Measurements from ENCODE around the gene PDE7B. TPM values are rescaled to one million over a fixed set of nuclear protein-coding genes. Genes with fewer than 3 reads are reported as not detected.
A peak's percentile ranks its signal among the peaks of the same experiment; 100 is the strongest.

Gene PDE7B
- total and polyA plus RNA-seq, 9 of the 15 experiments (the other 6 are each of a cell fraction or from before 2014, with no cell fraction given) = 0.01 TPM; not detected in 8

DNA sequence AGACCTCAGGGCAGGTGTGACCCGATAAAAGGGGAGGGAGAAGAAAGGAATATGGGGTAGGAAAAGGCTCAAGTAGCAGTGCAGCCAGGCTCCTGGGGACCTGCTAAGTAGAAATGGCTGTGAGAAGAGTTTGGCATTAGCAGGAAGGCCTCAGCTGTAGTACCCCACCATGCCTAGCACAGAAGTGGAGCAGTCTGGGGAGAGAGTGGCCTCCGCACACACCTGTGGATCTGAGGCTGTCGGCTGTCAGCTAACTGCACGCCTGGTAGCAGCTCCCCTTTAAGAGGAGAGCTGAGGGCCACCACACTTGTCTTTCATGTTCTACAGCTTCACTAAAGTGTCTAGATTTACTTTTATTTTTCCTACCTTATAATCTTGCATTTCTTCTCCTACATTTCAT, 24.6 kb downstream of the PDE7B start (continued):
- TF ChIP-seq, protein P1, sequence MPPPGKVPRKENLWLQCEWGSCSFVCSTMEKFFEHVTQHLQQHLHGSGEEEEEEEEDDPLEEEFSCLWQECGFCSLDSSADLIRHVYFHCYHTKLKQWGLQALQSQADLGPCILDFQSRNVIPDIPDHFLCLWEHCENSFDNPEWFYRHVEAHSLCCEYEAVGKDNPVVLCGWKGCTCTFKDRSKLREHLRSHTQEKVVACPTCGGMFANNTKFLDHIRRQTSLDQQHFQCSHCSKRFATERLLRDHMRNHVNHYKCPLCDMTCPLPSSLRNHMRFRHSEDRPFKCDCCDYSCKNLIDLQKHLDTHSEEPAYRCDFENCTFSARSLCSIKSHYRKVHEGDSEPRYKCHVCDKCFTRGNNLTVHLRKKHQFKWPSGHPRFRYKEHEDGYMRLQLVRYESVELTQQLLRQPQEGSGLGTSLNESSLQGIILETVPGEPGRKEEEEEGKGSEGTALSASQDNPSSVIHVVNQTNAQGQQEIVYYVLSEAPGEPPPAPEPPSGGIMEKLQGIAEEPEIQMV (tag; conservative IDR thresholded peaks at IDR 0.05; ENCODE audit: low read depth) = no peak
- TF ChIP-seq GATAD2B (IDR thresholded peaks at IDR 0.05; ENCODE audit: borderline replicate concordance) (no peak), ZNF217 (CRISPR knock-in tag; IDR thresholded peaks at IDR 0.05) (no peak), EP400 (IDR thresholded peaks at IDR 0.05) (no peak), RCOR1 (IDR thresholded peaks at IDR 0.05; ENCODE audit: borderline replicate concordance in 1 of 2, low read depth in 2 of 2, low read length in 2 of 2) (no peak)

DNA sequence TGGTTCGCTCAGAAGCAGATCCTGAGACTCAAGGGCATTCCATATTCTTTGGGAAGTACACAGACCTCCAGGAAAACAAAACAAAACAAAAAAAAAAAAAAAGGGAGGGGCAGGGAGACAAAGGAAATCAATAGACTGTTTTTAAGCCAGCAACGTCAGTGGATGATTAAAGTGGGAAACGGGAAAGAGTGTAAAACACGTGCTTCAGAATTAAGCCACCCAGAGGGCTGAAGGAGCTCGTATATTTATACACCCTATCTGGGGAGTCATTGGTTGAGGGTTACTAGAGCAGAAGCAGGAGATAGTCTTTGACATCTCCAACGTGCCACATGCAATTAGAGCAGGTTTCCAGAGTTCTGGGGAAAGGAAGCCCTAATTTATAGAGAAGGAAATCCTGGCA, 26.2 kb downstream of the PDE7B start:
- Histone ChIP-seq H3K27me3 (ENCODE audit: control insufficient read depth in 2 of 2, insufficient read depth in 2 of 2, low read length in 2 of 2) (0 out of 5 replicates have a peak, but pooled peaks cover 0 to 3% of the 10 kb centered on the region in 2 experiments), H3K4me2 (ENCODE audit: insufficient read depth, low read length) (no peak overlapping the region), H3K4me3 (no peak overlapping the region), H3K9ac (ENCODE audit: insufficient read depth in 1 of 2, low read depth in 2 of 2, low read length in 2 of 2) (no peak overlapping the region), H3K27ac (ENCODE audit: extremely low read depth, low read depth, low read length) (no peak overlapping the region), H4K20me1 (replicated peaks; ENCODE audit: control insufficient read depth, insufficient read depth, low read length) (no peaks in the 10 kb centered on the region), H3K9me3 (replicated peaks; ENCODE audit: control insufficient read depth, insufficient read depth, low read depth, low read length) (no peaks in the 10 kb centered on the region), H2AFZ (ENCODE audit: low read depth, low read length) (no peak overlapping the region), H3K36me3 (ENCODE audit: control insufficient read depth, insufficient read depth, low read length) (no peaks in the 10 kb centered on the region), H3K79me2 (ENCODE audit: control insufficient read depth, insufficient read depth, low read length) (no peaks in the 10 kb centered on the region), H3K4me1 (replicated peaks in 1 of 2; ENCODE audit: control insufficient read depth in 2 of 2, insufficient read depth in 2 of 2, low read length in 2 of 2) (no peaks in the 10 kb centered on the region), H3K9me1 (ENCODE audit: control insufficient read depth, insufficient read depth, low read length) (no peaks in the 10 kb centered on the region)
- POLR2A ChIA-PET = no interaction called here
- CTCF ChIA-PET (ENCODE audit: low intra/inter-chr PET ratio) = no interaction called here
- peak; percentile 36; the same call in 1 of the 2 replicates for TF ChIP-seq L3MBTL2 (IDR thresholded peaks at IDR 0.05)
- TF ChIP-seq KLF6 (CRISPR knock-in tag; IDR thresholded peaks at IDR 0.05; ENCODE audit: borderline replicate concordance) = no peak
- TF ChIP-seq ZNF282 (CRISPR knock-in tag; IDR thresholded peaks at IDR 0.05) = no peak
- BruUV-seq (replicated peaks) = no TSS peak
- in situ Hi-C loops (cut with MboI) (no loop called here), intact Hi-C loops (cut with micrococcal nuclease) (no loop called here)
- WGBS (ENCODE audit: insufficient coverage, low coverage, missing lambda C conversion rate) = 4% methylated on average over 6 of the region's 6 CpGs
- ATAC-seq (no peak), FAIRE-seq (no peak), DNase-seq (ENCODE audit: extremely low read depth in 1 of 4, low spot score in 3 of 4) (no peak)
